D721Med (cell line): ENCODE results near the gene FARS2.

Experiments
- DNase-seq: peaks from one replicate; pipeline ENCODE4 v3.0.0; 2011; ENCODE audit warnings: low spot score; ENCODE audit not compliant: insufficient read length
- FAIRE-seq: peaks from 2 replicates; lab custom pipeline; 2011; peaks lifted over from hg19 to GRCh38; lab: Jason Lieb, UNC
- CTCF ChIP-seq: IDR thresholded peaks from 2 replicates; pipeline ENCODE4 v1.5.1; 2012; ENCODE audit warnings: mild to moderate bottlenecking, control low read depth; ENCODE audit not compliant: insufficient read depth; ENCODE audit errors: missing control alignments

Gene FARS2

GRCh38 chr6:5285081-5285480 is 23.8 kb downstream of the FARS2 start:
- no peak for TF ChIP-seq CTCF
- DNase-seq (no peak), FAIRE-seq (no peak)

GRCh38 chr6:5285526-5285925 is 24.2 kb downstream of the FARS2 start:
- TF ChIP-seq CTCF: no peak
- DNase-seq: no peak
- no peak for FAIRE-seq

GRCh38 chr6:5286780-5287179 is 25.5 kb downstream of the FARS2 start:
- TF ChIP-seq CTCF: no peak

GRCh38 chr6:5287205-5287965 is 26.1 kb downstream of the FARS2 start:
- TF ChIP-seq CTCF: no peak
- DNase-seq (no peak), FAIRE-seq (no peak)

More at GRCh38 chr6:5286780-5287179, 25.5 kb downstream of the FARS2 start:
- DNase-seq (no peak), FAIRE-seq (no peak)

- no peak for TF ChIP-seq CTCF
- FAIRE-seq: no peak
These were observed 26.6 kb downstream of the FARS2 start for GRCh38 chr6:5287966-5288297.

GRCh38 chr6:5290097-5290496 is 28.8 kb downstream of the FARS2 start:
- no peak for TF ChIP-seq CTCF
- DNase-seq (no peak), FAIRE-seq (no peak)

More at GRCh38 chr6:5287966-5288297, 26.6 kb downstream of the FARS2 start:
- DNase-seq: no peak

GRCh38 chr6:5290500-5290899 is 29.2 kb downstream of the FARS2 start:
- TF ChIP-seq CTCF: no peak
- DNase-seq (no peak), FAIRE-seq (no peak)
